Neural cell (in vitro differentiated cells): Measurements from ENCODE around the gene IGF2BP2.

ENCODE experiments used
- CTCF ChIP-seq: fragments of 450-650 bp; IDR thresholded peaks from 2 replicates; pipeline ENCODE4 v1.5.1; 2014; ENCODE audit warnings: antibody characterized with exemption, mild to moderate bottlenecking, moderate library complexity; ENCODE audit not compliant: poor library complexity, severe bottlenecking
- EZH2 ChIP-seq: fragments of 200-600, 300-800 bp; shearing (Covaris generic), sonication (generic); IDR thresholded peaks from 2 replicates; pipeline ENCODE4 v1.6.1; 2014; ENCODE audit warnings: antibody characterized with exemption, low read length, borderline replicate concordance, mild to moderate bottlenecking; ENCODE audit not compliant: insufficient read depth, poor library complexity, severe bottlenecking
- POLR2AphosphoS5 ChIP-seq: IDR thresholded peaks from 2 replicates; pipeline ENCODE4 v1.6.1; 2012
- TAF1 ChIP-seq: IDR thresholded peaks from 2 replicates; pipeline ENCODE4 v1.6.1; 2012; ENCODE audit warnings: low read depth

- TF ChIP-seq CTCF (no peak), POLR2AphosphoS5 (no peak), EZH2 (no peak), TAF1 (no peak)
Measured at GRCh38 chr3:185678027-185678426, 146.8 kb downstream of the IGF2BP2 start.
